ENCODE measurements around the gene PEAK1.

The PEAK1 gene

GRCh38 chr15:77414789-77415442 lies 5.0 kb downstream of the PEAK1 start:
- no peak overlapping the region for H3K4me3 ChIP-seq (ENCODE audit: low read depth, low read length)
- ChIA-PET POLR2A (no interaction called here), CTCF (interaction anchor here (0.9 kb wide), 1 partner anchor 128 kb away, joined by 3 read pairs; no protein-coding TSS in a partner anchor)
- H3K36me3 ChIP-seq (ENCODE audit: control insufficient read depth in 2 of 2, insufficient read depth in 1 of 2, low read length in 2 of 2), result no peaks in the 10 kb centered on the region; a peak in 1 of 3 replicates
- H3K4me1 ChIP-seq (ENCODE audit: control insufficient read depth, insufficient read depth, low read length), result peaks cover 39% of the 10 kb centered on the region
- H3K9me3 ChIP-seq (ENCODE audit: control insufficient read depth, insufficient read depth, low read depth, low read length), result no peaks in the 10 kb centered on the region
- TF ChIP-seq ZBTB26 (tag by site-specific recombination; optimal IDR thresholded peaks at IDR 0.05) (no peak), ZNF24 (tag by site-specific recombination; IDR thresholded peaks at IDR 0.05) (no peak), ZNF555 (tag by site-specific recombination; conservative IDR thresholded peaks at IDR 0.05) (no peak), ZNF837 (tag by site-specific recombination; IDR thresholded peaks at IDR 0.05) (no peak), ZNF221 (tag by site-specific recombination; IDR thresholded peaks at IDR 0.05; ENCODE audit: borderline replicate concordance) (no peak), KLF9 (tag by site-specific recombination; IDR thresholded peaks at IDR 0.05; ENCODE audit: low read depth) (no peak), ZNF560 (tag by site-specific recombination; IDR thresholded peaks at IDR 0.05; ENCODE audit: borderline replicate concordance) (no peak), ZNF2 (tag by site-specific recombination; IDR thresholded peaks at IDR 0.05) (no peak), SP7 (tag by site-specific recombination; IDR thresholded peaks at IDR 0.05) (no peak), ZFP37 (tag by site-specific recombination; IDR thresholded peaks at IDR 0.05) (no peak)
- H3K27ac ChIP-seq (ENCODE audit: extremely low read depth, low read depth, low read length), result no peak overlapping the region

DNA sequence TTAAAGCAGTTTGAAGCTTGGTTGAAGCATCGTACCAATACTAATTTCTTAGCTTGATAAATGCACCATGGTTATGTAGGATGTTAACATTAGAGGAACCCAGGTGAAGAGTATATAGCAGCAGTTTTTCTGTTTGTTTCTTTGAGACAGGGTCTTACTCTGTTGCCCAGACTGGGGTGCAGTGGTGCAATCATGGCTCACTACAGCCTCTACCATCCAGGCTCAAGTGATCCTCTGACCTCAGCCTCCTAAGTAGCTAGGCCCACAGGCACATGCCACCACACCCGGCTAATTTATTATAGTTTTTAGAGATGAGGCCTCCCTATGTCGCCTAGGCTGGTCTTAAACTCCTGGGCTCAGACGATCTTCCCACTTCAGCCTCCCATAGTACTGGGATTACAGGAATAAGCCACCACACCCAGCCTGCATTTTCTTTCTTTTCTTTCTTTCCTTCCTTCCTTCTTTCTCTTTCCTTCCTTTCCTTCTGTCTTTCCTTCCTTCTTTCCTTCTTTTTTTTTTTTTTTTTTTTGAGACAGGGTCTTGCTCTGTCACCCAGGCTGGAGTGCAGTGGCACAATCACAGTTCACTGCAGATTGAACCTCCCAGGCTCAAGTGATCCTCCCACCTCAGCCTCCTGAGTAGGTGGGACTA lies 6.1 kb downstream of the PEAK1 start:
- ChIA-PET CTCF (no interaction called here), POLR2A (no interaction called here)
- Histone ChIP-seq H3K27ac (ENCODE audit: extremely low read depth, low read depth, low read length) (no peak overlapping the region), H3K36me3 (ENCODE audit: control insufficient read depth in 2 of 2, insufficient read depth in 1 of 2, low read length in 2 of 2) (no peaks in the 10 kb centered on the region; a peak in 1 of 3 replicates), H3K4me3 (ENCODE audit: low read depth, low read length) (no peak overlapping the region), H3K4me1 (ENCODE audit: control insufficient read depth, insufficient read depth, low read length) (peaks cover 43% of the 10 kb centered on the region), H3K9me3 (ENCODE audit: control insufficient read depth, insufficient read depth, low read depth, low read length) (no peaks in the 10 kb centered on the region)
- TF ChIP-seq OSR2 (tag by site-specific recombination; IDR thresholded peaks at IDR 0.05), result no peak
- TF ChIP-seq ZNF366 (tag by site-specific recombination; conservative IDR thresholded peaks at IDR 0.05), result peak; percentile 72

DNA sequence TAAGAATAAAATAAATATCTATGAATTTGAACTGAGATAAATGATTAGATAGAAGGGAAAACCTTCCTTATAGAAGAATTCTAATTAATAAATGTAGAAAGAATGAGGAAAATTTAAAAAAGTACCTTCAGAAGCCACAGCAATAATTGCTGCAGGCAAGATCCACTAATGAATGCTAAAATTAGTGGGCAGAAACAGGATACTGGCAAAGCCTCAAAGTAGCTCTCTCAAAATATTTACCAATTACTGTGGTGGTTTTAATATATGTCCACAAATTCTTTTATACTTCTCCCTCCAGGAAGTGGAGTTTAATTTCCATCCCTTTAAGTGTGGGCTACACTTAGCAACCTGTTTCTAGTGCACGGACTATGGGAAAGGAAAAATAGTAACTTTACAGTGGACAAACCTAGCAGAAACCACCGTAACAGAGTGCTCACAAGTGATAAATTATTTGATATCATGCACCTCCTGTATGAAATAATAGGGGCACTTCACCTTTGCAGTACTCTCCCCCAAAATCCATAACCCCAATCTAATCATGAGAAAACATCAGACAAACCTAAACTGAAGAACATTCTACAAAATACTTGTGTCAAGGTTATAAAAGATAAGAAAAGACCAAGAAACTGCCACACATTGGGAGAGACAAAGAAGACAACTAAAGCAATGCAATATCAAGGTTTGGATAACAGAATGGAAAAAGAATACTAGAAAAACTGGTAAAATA lies 6.8 kb downstream of the PEAK1 start:
- no peak for TF ChIP-seq ZSCAN23 (tag by site-specific recombination; IDR thresholded peaks at IDR 0.05)
- TF ChIP-seq ZFP41 (tag by site-specific recombination; IDR thresholded peaks at IDR 0.05; ENCODE audit: borderline replicate concordance), result no peak
- no peak for TF ChIP-seq PRDM6 (tag by site-specific recombination; IDR thresholded peaks at IDR 0.05)
- TF ChIP-seq ZNF423 (tag by site-specific recombination; IDR thresholded peaks at IDR 0.05), result no peak
- TF ChIP-seq ZNF623 (tag by site-specific recombination; IDR thresholded peaks at IDR 0.05), result no peak
- no peak for TF ChIP-seq PATZ1 (tag by site-specific recombination; IDR thresholded peaks at IDR 0.05)
- no peak for TF ChIP-seq ZNF670 (tag by site-specific recombination; IDR thresholded peaks at IDR 0.05; ENCODE audit: low read depth)
- no peak for TF ChIP-seq ZBTB21 (tag by site-specific recombination; IDR thresholded peaks at IDR 0.05)
- TF ChIP-seq ZNF549 (tag by site-specific recombination; IDR thresholded peaks at IDR 0.05), result no peak
- no peak for TF ChIP-seq ZNF175 (tag by site-specific recombination; IDR thresholded peaks at IDR 0.05)
- no peak for TF ChIP-seq ZNF629 (tag by site-specific recombination; IDR thresholded peaks at IDR 0.05)
- TF ChIP-seq ZNF350 (tag by site-specific recombination; IDR thresholded peaks at IDR 0.05), result no peak
- POLR2A ChIA-PET, result no interaction called here
- CTCF ChIA-PET, result no interaction called here
- Histone ChIP-seq H3K36me3 (ENCODE audit: control insufficient read depth in 2 of 2, insufficient read depth in 1 of 2, low read length in 2 of 2) (no peaks in the 10 kb centered on the region; a peak in 1 of 3 replicates), H3K27ac (ENCODE audit: extremely low read depth, low read depth, low read length) (no peak overlapping the region), H3K4me1 (ENCODE audit: control insufficient read depth, insufficient read depth, low read length) (peaks cover 39% of the 10 kb centered on the region), H3K9me3 (ENCODE audit: control insufficient read depth, insufficient read depth, low read depth, low read length) (no peaks in the 10 kb centered on the region), H3K4me3 (ENCODE audit: low read depth, low read length) (no peak overlapping the region)

Measured in HEK293 (cell line).